ENCODE measurements around the gene KCNJ12. TPM values are rescaled to one million over a fixed set of nuclear protein-coding genes. Genes with fewer than 3 reads are reported as not detected.

The KCNJ12 gene
- total RNA-seq, 3 donors from 2014 or later: 0.05 TPM; not detected in 2

Other genes starting within 250 kb of the KCNJ12 start
- gene DHRS7B, start 249.4 kb upstream of the KCNJ12 start, total RNA-seq: 10 to 100 TPM; 13.3 to 17.1 (median 15.8) TPM
- gene TMEM11, start 162.2 kb upstream of the KCNJ12 start, total RNA-seq: 10 to 100 TPM; 35.7 to 39.8 (median 35.7) TPM
- under 1 TPM; 0.73 to 0.98 (median 0.90) TPM for gene NATD1, start 122.9 kb upstream of the KCNJ12 start, total RNA-seq
- gene MAP2K3, start 91.6 kb upstream of the KCNJ12 start, total RNA-seq: 100 to 1,000 TPM; 216 to 260 (median 253) TPM